NK-92 treated with Interleukin-12 subunit alpha and Interleukin-12 subunit beta, amount 100 ng/mL, for 24 hours (cell line): Measurements from ENCODE around the gene SSX1.
"Not testable (repeated sequence)": the region's sequence is repeated elsewhere in the genome, so short reads cannot be mapped to it uniquely, and the experiment has no call there.

ENCODE experiments used
- DNase-seq: peaks from one replicate; lab custom pipeline; 2025; lab: John Stamatoyannopoulos, UW

Gene SSX1, protein sequence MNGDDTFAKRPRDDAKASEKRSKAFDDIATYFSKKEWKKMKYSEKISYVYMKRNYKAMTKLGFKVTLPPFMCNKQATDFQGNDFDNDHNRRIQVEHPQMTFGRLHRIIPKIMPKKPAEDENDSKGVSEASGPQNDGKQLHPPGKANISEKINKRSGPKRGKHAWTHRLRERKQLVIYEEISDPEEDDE

DNA sequence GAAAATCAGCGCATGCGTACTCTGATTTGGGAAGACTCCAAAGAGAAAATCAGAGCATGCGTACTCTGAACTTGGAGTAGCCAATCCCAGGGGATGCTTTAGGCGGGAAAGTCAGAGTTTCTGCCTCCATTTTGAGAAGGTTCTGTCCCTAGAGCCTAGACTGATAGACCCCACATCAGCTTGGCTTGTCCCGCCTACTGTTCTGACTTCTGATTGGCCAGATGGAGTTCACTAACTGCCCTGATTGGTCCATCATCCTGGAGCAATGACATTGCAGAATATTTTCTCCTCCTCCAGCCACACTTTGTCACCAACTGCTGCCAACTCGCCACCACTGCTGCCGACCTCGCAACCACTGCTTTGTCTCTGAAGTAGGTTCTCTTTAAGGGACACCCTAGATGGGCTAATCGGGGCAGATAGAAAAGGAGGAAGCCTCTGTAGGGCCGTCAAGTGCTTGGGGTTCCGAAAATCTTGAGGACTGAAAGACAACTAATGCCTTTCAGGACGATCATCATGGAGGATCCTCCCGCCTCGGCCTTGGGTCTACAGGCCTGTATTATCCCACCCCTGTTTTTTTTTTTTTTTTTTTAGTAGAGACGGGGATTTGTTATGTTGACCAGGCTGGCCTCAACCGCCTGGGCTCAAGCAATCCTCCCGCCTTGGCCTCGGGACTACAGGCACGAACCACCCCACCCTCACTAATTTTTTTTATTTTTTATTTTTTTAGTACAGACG, at the start of gene SSX1:
TSS of gene SSX1 (plus strand) at position 331 of the 735 bp plus-strand sequence. CDS start 1,850 bp downstream, outside the sequence.
- DNase-seq: not testable (repeated sequence)

DNA sequence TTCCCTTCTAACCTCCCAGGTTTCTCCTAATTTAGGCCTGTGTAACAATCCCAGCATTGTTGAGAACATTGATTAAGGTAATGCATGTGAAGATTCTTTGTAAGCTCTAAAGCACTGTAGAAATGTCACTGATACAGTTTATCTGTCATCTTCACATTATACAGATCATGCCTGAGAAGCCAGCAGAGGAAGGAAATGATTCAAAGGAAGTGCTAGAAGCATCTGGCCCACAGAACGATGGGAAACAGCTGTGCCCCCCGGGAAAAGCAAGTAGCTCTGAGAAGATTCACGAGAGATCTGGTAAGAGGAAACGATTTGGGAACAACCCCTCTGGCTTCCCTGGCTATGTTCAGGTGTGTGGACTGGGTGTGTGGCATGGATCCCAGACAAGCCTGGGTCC, 40.9 kb upstream of the SSX1 start:
- DNase-seq: not testable (repeated sequence)

DNA sequence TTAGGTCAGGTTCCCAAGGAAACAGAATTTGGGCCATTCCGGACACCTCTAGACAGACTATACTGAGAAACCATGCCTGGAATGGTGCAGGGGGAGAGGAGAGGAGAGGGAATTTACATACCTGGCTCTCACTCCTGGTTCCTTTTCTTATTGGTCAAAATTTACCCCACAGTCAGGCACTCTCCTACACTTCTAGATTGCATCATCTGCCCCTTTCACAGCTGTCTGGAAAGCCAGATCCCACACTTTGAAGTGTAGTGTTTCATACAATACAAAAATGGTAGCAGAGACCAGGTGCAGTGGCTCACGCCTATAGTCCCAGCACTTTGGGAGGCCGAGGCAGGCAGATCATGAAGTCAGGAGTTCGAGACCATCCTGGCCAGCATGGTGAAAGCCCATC, 31.0 kb upstream of the SSX1 start:
- DNase-seq: not testable (repeated sequence)

DNA sequence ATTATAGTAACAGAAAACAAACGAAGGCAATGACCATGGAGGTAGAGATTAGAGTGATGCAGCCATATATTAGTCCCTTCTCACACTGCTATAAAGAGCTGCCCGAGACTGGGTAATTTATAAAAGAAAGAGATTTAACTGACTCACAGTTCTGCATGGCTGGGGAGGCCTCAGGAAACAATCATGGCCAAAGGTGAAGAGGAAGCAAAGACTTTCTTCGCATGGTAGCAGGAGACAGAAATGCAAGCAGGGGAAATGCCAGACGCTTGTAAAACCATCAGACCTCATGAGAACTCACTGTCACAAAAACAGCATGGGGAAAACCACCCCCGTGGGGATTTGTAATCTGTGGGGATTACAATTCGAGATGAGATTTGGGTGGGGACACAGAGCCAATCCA, 2.2 kb upstream of the SSX1 start:
- not testable (repeated sequence) for DNase-seq

DNA sequence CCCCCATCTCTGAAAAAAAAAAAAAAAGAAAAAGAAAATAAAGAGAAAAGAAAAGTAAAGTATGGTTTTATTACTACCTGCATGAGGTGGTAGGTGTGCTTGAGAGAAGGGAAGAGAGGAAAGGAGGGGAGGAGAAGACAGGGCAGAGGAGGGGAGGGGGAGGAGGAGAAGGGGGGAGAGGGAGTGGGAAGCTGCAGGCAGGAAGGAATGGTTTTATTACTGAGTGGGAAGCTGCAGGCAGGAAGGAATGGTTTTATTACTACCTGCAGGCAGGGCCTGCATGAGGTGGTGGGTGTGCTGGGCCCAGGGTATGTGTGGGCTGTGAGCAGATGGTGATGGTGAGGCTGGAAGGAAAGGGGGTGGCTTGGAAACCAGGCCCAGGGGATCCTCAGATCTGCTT, 19.2 kb downstream of the SSX1 start:
- not testable (repeated sequence) for DNase-seq

DNA sequence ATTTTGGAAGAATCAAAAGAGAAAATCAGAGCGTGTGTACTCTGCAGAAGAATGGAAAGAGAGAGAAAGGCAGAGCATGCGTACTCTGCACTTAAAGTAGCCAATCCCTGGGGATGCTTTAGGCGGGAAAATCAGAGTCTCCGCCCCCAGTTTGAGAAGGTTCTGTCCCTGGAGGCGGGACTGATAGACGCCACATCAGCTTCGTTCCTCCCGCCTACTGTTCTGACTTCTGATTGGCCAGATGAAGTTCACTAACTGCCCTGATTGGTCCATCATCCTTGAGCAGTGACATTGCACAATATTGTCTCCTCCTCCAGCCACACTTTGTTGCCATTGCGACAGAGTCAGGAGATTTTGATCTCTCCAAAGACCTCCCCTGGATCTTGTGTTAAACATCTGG, 23.8 kb downstream of the SSX1 start:
- DNase-seq: no peak

DNA sequence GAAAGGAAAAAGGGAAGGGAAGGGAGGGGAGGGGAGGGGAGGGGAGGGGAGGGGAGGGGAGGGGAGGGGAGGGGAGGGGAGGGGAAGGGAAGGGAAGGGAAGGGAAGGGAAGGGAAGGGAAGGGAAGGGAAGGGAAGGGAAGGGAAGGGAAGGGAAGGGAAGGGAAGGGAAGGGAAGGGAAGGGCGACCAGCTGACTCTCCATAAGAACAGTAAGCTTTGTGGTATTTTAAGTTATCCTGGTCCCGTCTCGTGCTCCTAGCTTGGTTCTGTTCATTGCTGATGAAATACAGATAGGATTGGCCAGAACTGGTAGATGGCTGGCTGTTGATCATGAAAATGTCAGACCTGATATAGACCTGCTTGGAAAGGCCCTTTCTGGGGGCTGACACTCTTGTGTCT, 25.5 kb downstream of the SSX1 start:
- DNase-seq: not testable (repeated sequence)

DNA sequence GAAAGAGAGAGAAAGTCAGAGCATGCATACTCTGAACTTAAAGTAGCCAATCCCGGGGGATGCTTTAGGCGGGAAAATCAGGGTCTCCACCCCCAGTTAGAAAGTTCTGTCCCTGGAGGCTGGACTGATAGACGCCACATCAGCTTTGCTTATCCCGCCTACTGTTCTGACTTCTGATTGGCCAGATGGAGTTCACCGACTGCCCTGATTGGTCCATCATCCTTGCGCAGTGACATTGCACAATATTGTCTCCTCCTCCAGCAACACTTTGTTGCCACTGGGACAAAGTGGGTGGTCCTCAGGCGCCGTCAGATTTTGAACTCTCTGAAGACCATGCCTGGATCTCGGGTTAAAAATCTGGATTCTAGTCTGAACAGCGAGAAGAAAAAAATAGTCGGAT, 51.0 kb downstream of the SSX1 start:
- DNase-seq: no peak

DNA sequence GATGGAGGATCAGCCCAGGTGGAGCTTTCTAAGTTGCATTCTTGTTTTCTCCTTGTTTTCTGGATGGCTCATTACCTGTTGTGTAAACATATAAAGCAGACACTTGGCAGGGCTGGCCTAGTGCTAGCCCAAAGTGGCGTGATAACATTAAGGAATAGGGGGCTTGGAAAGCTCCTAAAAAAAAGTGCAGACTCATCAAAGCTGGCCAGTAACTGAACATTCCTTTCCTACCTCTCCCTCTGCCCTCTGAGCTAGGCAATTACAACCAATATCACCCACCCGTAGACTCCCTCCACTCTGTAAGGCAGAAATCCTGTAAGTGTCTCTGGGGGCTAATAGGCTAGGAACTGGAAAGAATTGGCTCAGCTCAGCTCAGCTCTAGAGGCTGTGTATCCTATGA, 58.8 kb downstream of the SSX1 start:
- DNase-seq: not testable (repeated sequence)
